Omental fat pad (tissue), 4 donors: Measurements from ENCODE around the gene RUSF1. TPM values are rescaled to one million over a fixed set of nuclear protein-coding genes. Genes with fewer than 3 reads are reported as not detected.
"Not testable (repeated sequence)": the region's sequence is repeated elsewhere in the genome, so short reads cannot be mapped to it uniquely, and the experiment has no call there.

Experiments used
- ATAC-seq: fragments of 150-250 bp; one replicate; pipeline ENCODE4 v1.9.1; 2016; ENCODE audit warnings: mild to moderate bottlenecking, moderate library complexity; ENCODE audit not compliant: low FRiP score
- DNase-seq: peaks from one replicate; pipeline ENCODE4 v3.0.0-alpha.2; 2019; ENCODE audit warnings: low spot score
- CTCF ChIP-seq, 3 donors: fragments of 450-650 bp; IDR thresholded peaks; one replicate each; pipeline ENCODE4 v1.5.1; 2016 to 2017; ENCODE audit warnings: antibody characterized with exemption in 3 of 3, mild to moderate bottlenecking in 3 of 3, moderate library complexity in 2 of 3
- total RNA-seq, 4 donors: library from RNA; depleted of rRNA; stranded (reverse); fragments of >200 nt; gene quantifications; one replicate each; pipeline ENCODE4 v1.1.0, GENCODE V29; 2016

Gene RUSF1
- total RNA-seq, 4 donors from 2014 or later: 35.3 to 56.7 (median 48.9) TPM

GRCh38 chr16:31455601-31456314 lies 52.4 kb downstream of the RUSF1 start:
- ATAC-seq: no peak
- DNase-seq: no peak
- TF ChIP-seq CTCF (IDR thresholded peaks at IDR 0.05): no peak

GRCh38 chr16:31453255-31454204 lies 54.7 kb downstream of the RUSF1 start:
- no peak for TF ChIP-seq CTCF (IDR thresholded peaks at IDR 0.05)
- DNase-seq (no peak), ATAC-seq (peak; percentile 50)

GRCh38 chr16:31452631-31453106 lies 55.5 kb downstream of the RUSF1 start:
- DNase-seq (no peak), ATAC-seq (peak; percentile 57)
- no peak for TF ChIP-seq CTCF (IDR thresholded peaks at IDR 0.05)

- ATAC-seq: peak; percentile 68
- no peak for DNase-seq
These were observed 56.4 kb downstream of the RUSF1 start for GRCh38 chr16:31451681-31452351.

GRCh38 chr16:31451201-31451600 lies 57.0 kb downstream of the RUSF1 start:
- no peak for TF ChIP-seq CTCF (IDR thresholded peaks at IDR 0.05)
- ATAC-seq (no peak), DNase-seq (no peak)

More at GRCh38 chr16:31451681-31452351, 56.4 kb downstream of the RUSF1 start:
- TF ChIP-seq CTCF (IDR thresholded peaks at IDR 0.05): peak in 1 of 3 donors; percentile 16

GRCh38 chr16:31445931-31446330 lies 62.3 kb downstream of the RUSF1 start:
- DNase-seq, ATAC-seq: not testable (repeated sequence)

GRCh38 chr16:31441956-31442355 lies 66.2 kb downstream of the RUSF1 start:
- no peak for ATAC-seq
- no peak for TF ChIP-seq CTCF (IDR thresholded peaks at IDR 0.05)
- DNase-seq: no peak
